MM.1S (cell line): Measurements from ENCODE around the gene PRSS56.

Source experiments
- DNase-seq: peaks from one replicate; pipeline ENCODE4 v3.0.0-alpha.2; 2015
- H2AFZ ChIP-seq: fragments of 300-600 bp; sonication (generic); 2 replicates; pipeline ENCODE4 v1.6.0; 2016; ENCODE audit warnings: antibody characterized with exemption, low read length
- H3F3A ChIP-seq: fragments of 300-600 bp; sonication (generic); 2 replicates; pipeline ENCODE4 v1.6.1; 2016; ENCODE audit warnings: mild to moderate bottlenecking, antibody characterized with exemption, low read length, moderate library complexity, mixed read lengths; ENCODE audit not compliant: insufficient read depth
- H3K27ac ChIP-seq: fragments of 300-600 bp; sonication (generic); 2 replicates; pipeline ENCODE4 v1.5.1; 2016; ENCODE audit warnings: mild to moderate bottlenecking, low read length
- H3K27me3 ChIP-seq: fragments of 300-600 bp; sonication (generic); replicated peaks from 2 replicates; pipeline ENCODE4 v1.6.0; 2016; ENCODE audit warnings: low read length; ENCODE audit not compliant: insufficient read depth
- H3K36me3 ChIP-seq: fragments of 300-600 bp; sonication (generic); replicated peaks from 2 replicates; pipeline ENCODE4 v1.6.1; 2016; ENCODE audit warnings: mild to moderate bottlenecking, low read length, mixed read lengths; ENCODE audit not compliant: insufficient read depth
- H3K4me1 ChIP-seq: fragments of 300-600 bp; sonication (generic); 2 replicates; pipeline ENCODE4 v1.6.1; 2016; ENCODE audit warnings: low read length, mixed read lengths
- H3K4me2 ChIP-seq: fragments of 300-600 bp; sonication (generic); 2 replicates; pipeline ENCODE4 v1.6.0; 2016; ENCODE audit warnings: low read depth, low read length
- H3K4me3 ChIP-seq: fragments of 300-600 bp; sonication (generic); 2 replicates; pipeline ENCODE4 v1.5.1; 2016; ENCODE audit warnings: low read length, mixed read lengths
- H3K79me2 ChIP-seq: fragments of 300-600 bp; sonication (generic); 2 replicates; pipeline ENCODE4 v1.6.1; 2016; ENCODE audit warnings: mixed run types, low read length, mixed read lengths
- H3K9ac ChIP-seq: fragments of 300-600 bp; sonication (generic); 2 replicates; pipeline ENCODE4 v1.6.1; 2016; ENCODE audit warnings: low read length, mixed read lengths
- H3K9me2 ChIP-seq: fragments of 300-600 bp; sonication (generic); replicated peaks from 2 replicates; pipeline ENCODE4 v1.6.1; 2016; ENCODE audit warnings: mild to moderate bottlenecking, low read length, mixed read lengths; ENCODE audit not compliant: insufficient read depth
- H3K9me3 ChIP-seq: fragments of 300-600 bp; sonication (generic); replicated peaks from 2 replicates; pipeline ENCODE4 v1.6.1; 2016; ENCODE audit warnings: mild to moderate bottlenecking, low read length, mixed read lengths; ENCODE audit not compliant: insufficient read depth
- H4K20me1 ChIP-seq: fragments of 300-600 bp; sonication (generic); 2 replicates; pipeline ENCODE4 v1.6.1; 2016; ENCODE audit warnings: mild to moderate bottlenecking, low read length, moderate library complexity, mixed read lengths; ENCODE audit not compliant: insufficient read depth
- EZH2 ChIP-seq: fragments of 300-600 bp; sonication (generic); optimal IDR thresholded peaks from 2 replicates; pipeline ENCODE3; 2017; ENCODE audit warnings: low read depth, mild to moderate bottlenecking, antibody characterized with exemption, low read length, mixed read lengths
- EZH2phosphoT487 ChIP-seq: fragments of 300-600 bp; sonication (generic); IDR thresholded peaks from 2 replicates; pipeline ENCODE4 v1.6.1; 2018; ENCODE audit warnings: antibody characterized with exemption, low read length
- TF ChIP-seq, protein P1 (sequence below): fragments of 300-600 bp; sonication (generic); IDR thresholded peaks from 2 replicates; pipeline ENCODE4 v1.5.1; 2016; ENCODE audit warnings: antibody characterized with exemption, low read length, mixed read lengths

Gene PRSS56

DNA sequence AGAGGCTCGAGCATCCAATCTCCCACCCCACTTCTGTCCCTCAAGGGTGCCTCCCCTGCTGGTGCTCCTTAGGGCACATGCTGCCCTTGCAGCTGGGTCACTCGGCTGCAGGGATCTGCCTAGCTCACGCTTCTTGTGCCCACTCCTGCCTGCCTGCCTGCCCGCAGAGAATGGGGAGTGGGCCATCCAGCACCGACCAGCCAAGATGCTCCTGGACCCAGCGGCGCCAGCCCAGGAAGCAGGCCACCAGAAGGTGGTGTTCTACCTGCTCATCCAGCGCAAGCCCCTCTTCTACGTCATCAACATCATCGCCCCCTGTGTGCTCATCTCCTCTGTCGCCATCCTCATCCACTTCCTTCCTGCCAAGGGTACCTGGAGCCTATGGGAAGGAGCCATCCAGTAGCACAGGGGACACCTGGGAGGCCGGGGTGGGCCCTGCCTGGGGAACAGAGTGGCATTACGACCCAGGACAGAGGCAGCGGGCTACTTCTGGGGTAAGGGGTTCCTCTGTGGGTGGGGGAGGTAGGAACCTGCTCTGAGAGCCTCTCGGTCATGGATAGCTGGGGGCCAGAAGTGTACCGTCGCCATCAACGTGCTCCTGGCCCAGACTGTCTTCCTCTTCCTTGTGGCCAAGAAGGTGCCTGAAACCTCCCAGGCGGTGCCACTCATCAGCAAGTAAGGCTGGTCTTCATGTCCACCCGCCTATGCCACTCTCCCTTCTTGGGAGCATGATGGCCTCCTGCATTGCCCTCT is 22.7 kb downstream of the PRSS56 start:
- Histone ChIP-seq H2AFZ (no peak overlapping the region), H3F3A (no peaks in the 10 kb centered on the region), H3K36me3 (no peaks in the 10 kb centered on the region), H3K9me3 (no peaks in the 10 kb centered on the region), H3K9ac (no peak overlapping the region), H3K27me3 (peaks cover 5% of the 10 kb centered on the region; the same call in 1 of the 2 replicates), H3K27ac (no peak overlapping the region), H3K4me2 (no peak overlapping the region), H3K79me2 (no peaks in the 10 kb centered on the region), H3K9me2 (no peaks in the 10 kb centered on the region), H3K4me3 (no peak overlapping the region), H3K4me1 (no peaks in the 10 kb centered on the region), H4K20me1 (no peaks in the 10 kb centered on the region)
- TF ChIP-seq EZH2phosphoT487: no peak
- DNase-seq: no peak

GRCh38 chr2:232543491-232543890 is 23.3 kb downstream of the PRSS56 start:
- Histone ChIP-seq H3K4me1 (no peaks in the 10 kb centered on the region), H3K36me3 (no peaks in the 10 kb centered on the region), H3K4me2 (no peak overlapping the region), H3K9me2 (no peaks in the 10 kb centered on the region), H3K79me2 (no peaks in the 10 kb centered on the region), H3K4me3 (no peak overlapping the region), H3K27me3 (peaks cover under 1% of the 10 kb centered on the region; the same call in 1 of the 2 replicates), H3K9ac (no peak overlapping the region), H4K20me1 (no peaks in the 10 kb centered on the region), H2AFZ (no peak overlapping the region), H3K9me3 (no peaks in the 10 kb centered on the region), H3F3A (no peaks in the 10 kb centered on the region), H3K27ac (no peak overlapping the region)
- DNase-seq: no peak
- TF ChIP-seq, protein P1, sequence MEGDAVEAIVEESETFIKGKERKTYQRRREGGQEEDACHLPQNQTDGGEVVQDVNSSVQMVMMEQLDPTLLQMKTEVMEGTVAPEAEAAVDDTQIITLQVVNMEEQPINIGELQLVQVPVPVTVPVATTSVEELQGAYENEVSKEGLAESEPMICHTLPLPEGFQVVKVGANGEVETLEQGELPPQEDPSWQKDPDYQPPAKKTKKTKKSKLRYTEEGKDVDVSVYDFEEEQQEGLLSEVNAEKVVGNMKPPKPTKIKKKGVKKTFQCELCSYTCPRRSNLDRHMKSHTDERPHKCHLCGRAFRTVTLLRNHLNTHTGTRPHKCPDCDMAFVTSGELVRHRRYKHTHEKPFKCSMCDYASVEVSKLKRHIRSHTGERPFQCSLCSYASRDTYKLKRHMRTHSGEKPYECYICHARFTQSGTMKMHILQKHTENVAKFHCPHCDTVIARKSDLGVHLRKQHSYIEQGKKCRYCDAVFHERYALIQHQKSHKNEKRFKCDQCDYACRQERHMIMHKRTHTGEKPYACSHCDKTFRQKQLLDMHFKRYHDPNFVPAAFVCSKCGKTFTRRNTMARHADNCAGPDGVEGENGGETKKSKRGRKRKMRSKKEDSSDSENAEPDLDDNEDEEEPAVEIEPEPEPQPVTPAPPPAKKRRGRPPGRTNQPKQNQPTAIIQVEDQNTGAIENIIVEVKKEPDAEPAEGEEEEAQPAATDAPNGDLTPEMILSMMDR: no peak
- TF ChIP-seq EZH2phosphoT487: no peak
- TF ChIP-seq EZH2: no peak

DNA sequence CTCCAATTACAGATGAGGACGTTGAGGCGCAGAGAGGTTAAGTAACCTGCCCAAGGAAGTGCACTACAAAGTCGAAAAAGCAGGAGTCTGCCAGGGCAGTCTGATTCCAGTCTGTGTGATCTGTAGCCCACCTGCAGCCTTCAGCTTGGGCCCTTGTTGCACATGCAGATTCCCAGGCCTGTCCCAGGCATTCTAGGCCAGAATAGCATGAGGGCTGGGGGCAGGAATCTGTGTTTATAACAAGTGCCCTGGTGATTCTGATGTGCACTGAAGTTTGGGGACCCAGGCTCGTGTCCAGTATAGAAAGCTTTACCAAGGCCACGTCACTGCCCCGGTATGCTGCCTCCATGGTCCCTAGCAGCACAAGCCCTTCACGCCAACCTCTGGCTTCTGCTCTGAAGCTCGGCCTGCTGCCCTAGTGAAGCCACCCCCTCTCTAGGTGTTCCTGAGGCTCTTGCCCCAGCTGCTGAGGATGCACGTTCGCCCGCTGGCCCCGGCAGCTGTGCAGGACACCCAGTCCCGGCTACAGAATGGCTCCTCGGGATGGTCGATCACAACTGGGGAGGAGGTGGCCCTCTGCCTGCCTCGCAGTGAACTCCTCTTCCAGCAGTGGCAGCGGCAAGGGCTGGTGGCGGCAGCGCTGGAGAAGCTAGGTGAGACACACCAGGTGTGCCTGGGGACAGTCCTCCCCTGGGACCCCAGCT is 23.9 kb downstream of the PRSS56 start:
- no peak overlapping the region for H3K9ac ChIP-seq
- H3K4me3 ChIP-seq: no peak overlapping the region
- no peaks in the 10 kb centered on the region for H3K9me2 ChIP-seq
- no peak overlapping the region for H3K4me2 ChIP-seq
- no peak overlapping the region for H2AFZ ChIP-seq
- H3F3A ChIP-seq: no peaks in the 10 kb centered on the region
- no peaks in the 10 kb centered on the region for H3K27me3 ChIP-seq
- H3K27ac ChIP-seq: no peak overlapping the region
- no peak for TF ChIP-seq EZH2
- TF ChIP-seq EZH2phosphoT487: no peak
- TF ChIP-seq, protein P1: no peak
- no peak for DNase-seq
- H4K20me1 ChIP-seq: no peaks in the 10 kb centered on the region
- no peaks in the 10 kb centered on the region for H3K9me3 ChIP-seq
- no peaks in the 10 kb centered on the region for H3K36me3 ChIP-seq
- no peaks in the 10 kb centered on the region for H3K79me2 ChIP-seq
- H3K4me1 ChIP-seq: no peaks in the 10 kb centered on the region

DNA sequence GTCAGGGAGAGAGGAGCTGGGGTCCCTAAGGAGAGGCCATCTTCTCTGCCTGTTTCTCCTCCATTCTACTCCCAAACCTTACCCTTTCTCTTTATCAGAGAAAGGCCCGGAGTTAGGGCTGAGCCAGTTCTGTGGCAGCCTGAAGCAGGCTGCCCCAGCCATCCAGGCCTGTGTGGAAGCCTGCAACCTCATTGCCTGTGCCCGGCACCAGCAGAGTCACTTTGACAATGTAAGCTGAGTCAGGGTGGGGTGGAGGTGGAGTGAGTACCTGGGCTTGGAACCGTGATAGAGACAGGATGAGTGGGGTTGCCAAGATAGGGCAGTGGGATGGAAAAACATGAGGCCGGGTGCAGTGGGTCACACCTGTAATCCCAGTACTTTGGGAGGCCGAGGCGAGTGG is 24.5 kb downstream of the PRSS56 start:
- Histone ChIP-seq H3K9me2 (no peaks in the 10 kb centered on the region), H3K4me1 (no peaks in the 10 kb centered on the region), H3K4me2 (no peak overlapping the region), H3K9ac (no peak overlapping the region), H3K36me3 (no peaks in the 10 kb centered on the region), H3K9me3 (no peaks in the 10 kb centered on the region), H3K4me3 (no peak overlapping the region), H4K20me1 (no peaks in the 10 kb centered on the region), H3K79me2 (peaks cover 3% of the 10 kb centered on the region), H3K27ac (no peak overlapping the region), H3F3A (no peaks in the 10 kb centered on the region), H3K27me3 (no peaks in the 10 kb centered on the region), H2AFZ (no peak overlapping the region)
- TF ChIP-seq EZH2phosphoT487: no peak
- TF ChIP-seq, protein P1: no peak
- no peak for TF ChIP-seq EZH2
- DNase-seq: no peak
